Measurements from ENCODE around the gene IFT43.

GRCh38 chr14:75978249-75978731, 7.3 kb upstream of the IFT43 start:
- TF ChIP-seq POLR2AphosphoS5 (IDR thresholded peaks at IDR 0.05; ENCODE audit: low read depth, low read length): no peak
- TF ChIP-seq POLR2A (IDR thresholded peaks at IDR 0.05; ENCODE audit: low read depth, low read length): no peak
- no peak for TF ChIP-seq POU2F2 (IDR thresholded peaks at IDR 0.05; ENCODE audit: low read depth, low read length)
- TF ChIP-seq PAX5 (IDR thresholded peaks at IDR 0.05; ENCODE audit: insufficient read depth, low read length, severe bottlenecking): no peak
